Lung microvascular endothelial cell (primary cell): ENCODE data around the gene FIGNL2. TPM values are rescaled to one million over a fixed set of nuclear protein-coding genes. Genes with fewer than 3 reads are reported as not detected.
A peak's percentile ranks its signal among the peaks of the same experiment; 100 is the strongest.
"Not testable (repeated sequence)": the region's sequence is repeated elsewhere in the genome, so short reads cannot be mapped to it uniquely, and the experiment has no call there.

ENCODE experiments used
- DNase-seq, 2 donors: peaks; one replicate each; pipeline versions ENCODE4 v3.0.0 to v3.0.0-alpha.2; 2010; ENCODE audit warnings: low read depth in 2 of 2
- total RNA-seq: library from RNA; depleted of rRNA; stranded (reverse); fragments of >200 nt; gene quantifications from 2 replicates; pipeline ENCODE4 v1.2.1, GENCODE V29; 2014

FIGNL2 gene
- total RNA-seq, 1 donor from 2014 or later = 0.79 TPM

DNA sequence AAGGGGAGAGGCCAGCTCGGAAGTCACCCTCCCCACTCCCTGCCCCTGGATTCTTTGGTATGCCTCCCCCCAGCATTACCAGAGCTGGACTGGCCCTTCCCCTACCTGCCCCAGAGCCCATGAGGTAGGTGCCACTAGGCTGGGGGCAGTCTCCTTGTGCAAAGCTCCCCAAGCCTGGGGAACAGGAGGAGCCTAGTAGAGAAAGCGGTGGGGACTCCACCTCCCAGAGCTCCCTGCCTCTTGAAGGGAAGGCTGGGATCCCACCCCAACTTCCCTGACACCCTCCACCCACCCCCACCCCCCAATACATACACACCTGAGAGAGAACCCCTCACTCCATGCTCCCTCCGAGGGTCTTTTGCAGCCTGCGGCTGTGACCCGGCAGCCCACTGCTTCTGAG lies 30.4 kb downstream of the FIGNL2 start:
- DNase-seq = no peak

DNA sequence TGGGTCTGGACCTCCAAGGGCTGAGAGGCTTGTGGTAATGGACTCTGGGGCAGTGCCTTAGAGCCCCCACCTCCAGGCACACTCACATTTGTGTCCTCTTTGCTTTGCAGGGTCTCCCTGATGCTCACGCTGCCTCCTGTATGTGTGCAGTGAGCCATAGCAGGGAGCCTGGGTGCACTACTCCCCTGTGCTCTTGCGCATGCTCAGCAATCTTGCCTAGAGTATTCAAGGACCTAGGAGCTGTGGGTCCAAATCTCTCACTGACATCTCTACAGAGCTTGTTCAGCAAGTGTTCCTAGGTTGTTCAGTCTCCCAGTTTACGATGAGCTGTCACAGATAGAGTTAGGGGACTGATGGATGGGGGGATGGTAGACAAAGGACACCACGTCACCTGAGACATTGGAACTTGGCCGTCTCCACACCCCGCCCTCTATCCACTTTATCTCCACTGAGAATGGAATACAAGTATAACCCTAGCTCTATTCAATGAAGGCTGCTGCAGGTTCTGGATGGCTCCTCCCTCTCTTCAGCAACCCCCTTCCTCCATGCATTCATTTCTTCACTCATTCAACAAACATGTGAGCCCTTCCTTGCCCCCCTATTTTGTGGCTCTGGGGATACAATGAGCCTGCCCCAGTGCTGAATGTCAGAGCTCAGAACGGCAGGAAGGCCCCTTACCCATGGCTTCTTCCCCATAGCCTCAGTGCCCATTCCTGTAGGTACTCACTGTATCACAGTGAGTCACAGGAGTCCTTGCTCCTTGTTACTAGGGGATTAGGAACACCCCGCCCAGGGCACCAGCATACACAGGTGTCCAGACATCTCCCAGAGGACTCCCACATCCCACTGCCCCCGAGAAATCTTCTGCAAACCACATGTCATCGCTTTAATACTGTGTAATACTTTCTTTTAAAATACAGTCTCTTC lies 31.2 kb downstream of the FIGNL2 start:
- DNase-seq = no peak

DNA sequence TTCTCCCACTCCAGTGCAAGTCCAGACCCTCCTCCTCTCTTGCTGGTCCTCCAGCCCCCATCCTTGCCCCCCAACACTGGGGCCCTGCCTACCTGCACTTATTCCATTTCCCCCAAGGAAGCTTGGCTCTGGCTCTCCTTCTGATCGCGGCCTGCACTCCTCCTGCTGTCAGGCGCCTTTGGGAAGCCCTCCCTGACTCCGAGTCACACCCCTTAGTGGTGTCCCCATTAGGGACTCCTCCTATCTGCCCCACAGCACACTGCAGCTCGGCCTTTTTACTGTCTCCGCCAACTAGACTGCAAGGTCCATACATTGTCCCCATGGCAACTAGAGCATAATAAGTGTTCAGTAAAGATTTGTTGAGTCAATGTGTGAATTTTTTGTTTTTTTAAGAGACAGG lies 32.9 kb downstream of the FIGNL2 start:
- DNase-seq = no peak

DNA sequence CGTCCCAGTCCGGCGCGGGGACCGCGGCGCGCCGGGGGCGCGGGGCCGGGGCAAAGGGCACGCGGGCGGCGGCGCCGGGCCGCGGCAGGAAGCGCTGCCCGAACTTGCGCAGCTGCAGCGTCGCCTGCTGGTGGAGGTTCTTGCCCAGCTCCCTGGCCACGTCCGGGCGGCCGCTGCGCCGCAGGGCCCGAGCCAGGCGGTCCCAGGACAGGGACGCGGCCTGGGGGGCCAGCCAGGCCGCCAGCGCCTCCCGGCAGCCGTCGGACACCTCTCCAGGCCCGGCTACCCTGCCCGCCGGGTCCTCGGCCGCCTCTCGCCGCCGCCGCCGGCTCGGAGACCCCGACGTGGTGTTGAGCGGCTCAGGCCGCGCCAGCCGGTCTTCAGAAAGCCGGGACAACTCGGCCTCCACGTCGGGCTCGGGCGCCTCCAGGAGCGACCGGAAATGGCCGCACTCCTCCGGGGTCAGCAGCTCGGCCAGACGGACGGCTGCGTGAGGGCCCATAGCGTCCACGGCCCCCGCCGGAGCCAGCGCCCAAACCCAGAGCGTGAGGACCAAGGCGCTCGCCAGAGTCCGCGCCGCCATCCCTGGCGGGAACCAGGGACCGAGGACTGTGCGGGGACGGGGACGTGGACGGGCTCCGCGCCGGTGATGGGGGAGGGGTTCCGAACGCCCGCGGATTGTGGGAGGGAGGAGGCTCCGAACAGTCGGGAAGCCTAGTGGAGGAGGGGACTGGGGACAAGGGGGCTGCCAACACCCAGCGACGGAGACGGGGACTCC lies 34.0 kb downstream of the FIGNL2 start:
- peak; percentile 84 to 88 for DNase-seq

DNA sequence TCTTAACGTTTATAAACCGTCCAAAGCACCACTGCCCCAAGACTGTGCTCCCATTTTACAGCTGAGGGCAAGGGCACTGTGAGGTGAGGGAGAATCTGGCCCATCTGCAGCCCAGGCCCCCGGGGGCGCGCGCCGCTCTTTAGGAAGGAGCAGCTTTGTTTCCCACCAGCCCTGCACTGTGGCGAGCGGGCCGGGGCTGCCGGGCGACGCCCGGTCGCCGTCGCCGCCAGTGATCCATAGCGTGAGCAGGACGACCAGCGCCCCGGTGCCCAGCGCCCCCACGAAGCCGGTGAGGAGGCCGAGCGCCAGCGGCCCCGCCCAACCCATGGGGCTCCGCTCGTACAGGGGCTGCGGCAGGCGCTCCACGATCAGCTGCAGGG lies 34.6 kb downstream of the FIGNL2 start:
- no peak for DNase-seq

DNA sequence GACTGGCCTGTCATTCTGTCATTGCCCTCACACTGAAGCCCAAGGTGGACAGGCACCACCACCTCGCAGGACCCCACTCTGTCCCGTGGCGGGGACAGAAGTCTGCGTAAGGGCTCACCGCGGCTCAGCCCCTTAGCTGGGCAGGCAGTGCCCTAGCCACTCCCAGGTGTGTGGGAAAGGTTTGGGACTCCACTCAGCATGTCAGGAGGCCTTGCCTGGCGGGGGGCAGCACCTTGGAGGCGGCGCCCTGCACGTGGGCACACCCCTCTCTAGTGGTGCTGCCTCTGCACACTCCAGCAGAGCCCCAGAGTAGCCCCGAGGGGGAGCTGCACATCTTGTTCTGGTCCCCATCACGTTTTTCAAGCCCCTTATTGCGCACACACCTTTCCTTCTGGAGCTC lies 35.6 kb downstream of the FIGNL2 start:
- no peak for DNase-seq

DNA sequence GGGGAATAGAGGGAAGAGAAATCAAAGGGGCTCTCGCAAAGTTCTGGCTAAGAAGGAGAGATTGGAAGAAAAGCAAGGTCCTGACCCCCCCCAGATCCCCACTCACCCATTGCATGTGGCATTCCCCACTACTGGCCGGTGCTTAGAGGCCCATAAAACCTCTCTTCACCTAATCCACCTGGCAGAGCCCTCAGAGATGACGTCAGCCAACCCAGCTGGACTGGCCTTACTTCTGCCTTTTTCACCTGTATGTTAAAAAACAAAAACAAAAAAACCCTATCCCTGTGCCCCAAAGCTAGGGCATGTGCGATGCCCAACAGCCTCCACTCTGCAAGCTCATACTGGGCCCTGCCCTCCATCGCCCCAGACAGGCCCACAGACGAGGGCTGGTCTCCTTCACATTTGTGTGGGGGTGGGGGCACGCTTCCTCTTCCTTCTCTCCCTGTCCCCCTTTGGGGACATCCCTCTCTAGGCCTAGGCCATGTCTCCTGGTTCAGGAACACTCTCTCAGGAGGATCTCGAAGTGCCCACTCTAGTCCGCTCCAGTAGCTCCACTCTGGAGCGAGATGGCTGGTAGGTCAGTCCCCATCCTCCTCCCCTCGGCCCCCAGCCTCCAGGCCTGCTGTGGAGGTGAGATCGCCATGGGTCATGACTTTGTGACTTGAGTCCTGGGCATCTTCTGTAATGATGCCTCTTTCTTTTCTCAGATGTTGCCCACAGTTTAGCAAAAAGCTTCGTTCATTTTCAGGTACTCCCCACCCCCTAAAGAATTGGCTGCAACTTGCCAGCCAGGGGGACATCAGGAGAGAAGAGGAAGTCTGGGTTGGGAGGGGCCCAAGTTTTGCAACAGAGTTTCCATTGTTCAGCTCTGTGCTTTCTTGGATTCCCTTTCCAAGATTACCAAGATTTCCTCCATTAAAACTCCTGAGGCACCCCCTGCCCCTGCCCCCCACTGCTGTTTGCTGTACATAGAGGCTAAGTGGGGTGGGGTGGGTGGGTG lies 37.0 kb downstream of the FIGNL2 start:
- no peak for DNase-seq

DNA sequence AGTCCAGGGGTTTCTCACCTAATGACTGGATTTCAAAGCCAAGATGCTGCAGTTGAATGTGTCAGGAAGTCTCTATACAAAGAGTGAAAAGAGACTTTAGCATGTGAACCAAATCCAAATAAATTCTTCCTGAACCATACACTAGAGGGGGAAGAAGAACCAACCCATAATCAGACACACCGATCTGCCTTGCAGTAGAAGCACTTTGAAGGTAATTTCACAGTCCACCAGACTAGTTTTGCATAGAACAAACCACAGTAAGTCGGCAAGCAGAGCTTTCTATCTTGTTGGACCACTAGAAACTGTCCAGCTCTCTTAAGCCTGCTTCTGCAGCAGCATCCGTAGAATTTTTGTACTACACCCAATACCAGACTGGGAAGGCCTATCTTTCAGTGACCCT lies 39.3 kb downstream of the FIGNL2 start:
- DNase-seq = no peak

DNA sequence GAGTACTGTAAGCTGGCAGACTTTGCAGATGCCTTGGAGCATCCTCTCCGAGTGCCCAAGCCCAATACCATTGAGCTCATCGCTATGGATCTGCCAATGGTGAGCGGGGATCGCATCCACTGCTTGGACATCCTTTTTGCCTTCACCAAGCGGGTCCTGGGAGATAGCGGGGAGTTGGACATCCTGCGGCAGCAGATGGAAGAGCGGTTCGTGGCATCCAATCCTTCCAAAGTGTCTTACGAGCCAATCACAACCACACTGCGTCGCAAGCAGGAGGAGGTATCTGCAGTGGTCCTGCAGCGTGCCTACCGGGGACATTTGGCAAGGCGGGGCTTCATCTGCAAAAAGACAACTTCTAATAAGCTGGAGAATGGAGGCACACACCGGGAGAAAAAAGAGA lies 41.6 kb downstream of the FIGNL2 start:
- DNase-seq = no peak

DNA sequence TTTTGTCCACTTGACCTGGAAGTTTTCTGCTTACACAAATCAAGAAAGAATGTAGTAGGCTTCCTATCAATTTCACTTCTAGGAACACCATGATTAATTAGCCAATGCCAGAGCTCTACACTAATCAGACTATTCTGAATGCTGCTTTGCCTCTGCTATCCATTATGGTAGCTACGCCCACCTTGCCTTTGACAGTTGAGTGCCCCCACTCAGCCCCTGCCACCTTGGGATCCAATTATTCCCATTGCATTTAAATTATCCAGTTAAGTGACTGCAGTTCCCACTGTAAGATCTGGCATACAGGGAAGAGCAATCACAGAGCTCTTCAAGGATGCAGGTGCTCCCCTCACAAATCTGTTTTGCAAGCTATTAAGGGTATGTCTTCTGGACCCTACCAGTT lies 47.5 kb downstream of the FIGNL2 start:
- no peak for DNase-seq

DNA sequence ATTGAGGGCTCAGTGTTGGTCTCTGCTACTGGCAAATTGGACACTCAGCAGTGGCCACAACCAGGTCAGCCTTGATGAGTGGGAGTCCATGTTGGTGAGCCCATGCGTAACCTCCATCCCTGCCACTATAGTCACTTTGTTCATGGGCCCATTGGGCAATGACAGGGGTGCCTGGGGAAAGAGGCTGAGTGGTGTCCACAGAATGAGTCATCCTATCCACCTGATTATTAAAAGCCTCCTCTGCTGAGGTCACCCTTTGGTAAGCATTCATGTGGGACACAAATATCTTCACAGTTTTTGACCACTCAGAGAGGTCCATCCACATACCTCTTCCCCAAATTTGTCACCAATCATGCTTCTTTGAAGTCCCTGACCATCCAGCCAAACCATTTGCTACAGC lies 50.0 kb downstream of the FIGNL2 start:
- no peak for DNase-seq

DNA sequence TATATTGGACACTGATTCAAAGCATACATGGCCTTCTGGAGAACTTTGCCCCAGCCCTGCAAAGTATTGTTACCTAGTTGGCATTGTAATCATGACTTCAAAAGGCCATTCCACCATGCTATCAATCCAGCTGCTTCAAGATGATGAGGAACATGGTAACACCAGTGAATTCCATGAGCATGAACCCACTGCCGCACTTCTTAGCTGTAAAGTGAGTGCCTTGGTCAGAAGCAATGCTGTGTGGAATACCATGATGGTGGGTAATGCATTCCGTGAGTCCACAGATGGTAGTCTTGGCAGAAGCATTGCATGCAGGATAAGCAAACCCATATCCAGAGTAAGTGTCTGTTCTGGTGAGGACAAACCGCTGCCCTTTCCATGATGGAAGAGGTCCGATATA lies 50.5 kb downstream of the FIGNL2 start:
- DNase-seq = not testable (repeated sequence)

DNA sequence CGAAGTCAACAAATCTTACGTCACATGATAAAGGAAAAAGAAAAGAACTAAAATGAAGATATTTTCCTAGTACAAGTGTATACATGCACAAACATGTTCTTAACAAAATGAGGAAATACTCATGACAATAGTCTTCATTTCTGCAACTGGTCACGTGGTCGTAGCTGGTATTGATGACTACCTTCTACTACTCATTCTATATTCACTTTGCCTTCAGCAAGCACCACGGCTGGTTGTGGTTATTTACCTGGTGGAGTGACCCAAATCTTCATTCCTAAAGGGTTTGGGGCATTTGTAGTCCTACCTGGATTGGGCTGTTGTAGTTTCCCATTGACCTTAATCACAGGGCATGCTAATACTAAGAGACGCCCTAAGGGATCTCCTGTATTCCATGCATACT lies 51.2 kb downstream of the FIGNL2 start:
- no peak for DNase-seq

DNA sequence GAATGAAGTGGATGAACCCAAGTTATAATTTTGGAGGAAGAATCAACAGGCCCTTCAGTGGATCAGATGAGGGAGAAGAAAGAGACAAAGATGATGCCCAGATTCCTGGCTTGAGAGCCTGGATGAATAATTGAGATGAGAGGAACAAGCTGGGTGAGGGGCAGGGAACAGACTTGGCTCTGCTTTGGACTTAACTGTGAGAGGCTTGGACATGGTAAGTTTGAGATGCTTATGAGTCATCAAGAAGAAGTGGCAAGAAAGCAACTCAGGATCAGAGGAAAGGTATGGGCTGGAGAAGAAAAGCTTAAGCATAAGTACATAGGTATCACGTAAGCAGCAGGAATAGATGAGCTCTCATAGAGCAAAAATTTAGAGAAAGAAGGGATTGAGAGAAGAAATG lies 55.3 kb downstream of the FIGNL2 start:
- DNase-seq = no peak

DNA sequence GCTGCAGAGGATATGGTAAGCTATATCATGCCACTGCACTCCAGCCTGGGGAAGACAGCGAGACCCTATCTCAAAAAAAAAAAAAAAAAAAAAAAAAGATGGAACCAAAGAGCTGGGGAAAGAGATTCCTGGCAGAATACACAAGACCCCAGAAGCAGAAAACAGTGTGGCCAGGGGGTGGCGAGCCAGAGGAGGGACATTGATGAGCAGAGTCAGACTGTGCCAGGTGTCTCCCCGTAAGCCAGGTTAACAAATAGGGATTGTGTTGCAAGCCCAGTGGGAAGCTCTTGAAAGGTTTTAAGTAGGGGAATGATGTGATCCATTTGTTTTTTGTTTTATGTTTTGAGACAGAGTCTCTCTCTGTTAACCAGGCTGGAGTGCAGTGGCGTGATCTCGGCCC lies 56.1 kb downstream of the FIGNL2 start:
- no peak for DNase-seq

DNA sequence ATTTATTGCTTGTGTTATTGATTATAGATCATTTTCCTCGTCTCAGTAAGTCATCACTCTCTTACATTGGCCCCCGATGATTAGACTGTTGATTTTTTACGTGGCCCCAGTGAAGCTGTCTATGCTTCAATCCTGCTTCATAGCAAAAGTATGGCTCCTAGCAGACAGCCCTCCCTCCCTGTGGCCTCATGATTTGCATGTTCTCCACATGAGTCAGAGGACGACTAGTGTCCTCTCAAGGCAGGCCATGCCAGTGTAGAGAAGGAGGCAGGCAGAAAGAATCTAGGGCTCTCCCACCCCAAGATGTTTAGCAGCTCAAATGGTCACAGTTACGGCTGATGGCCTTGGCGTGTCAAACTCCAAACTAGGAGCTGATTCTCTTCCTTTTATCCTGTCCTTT lies 59.6 kb downstream of the FIGNL2 start:
- peak in 1 of 2 donors; percentile 17 for DNase-seq

DNA sequence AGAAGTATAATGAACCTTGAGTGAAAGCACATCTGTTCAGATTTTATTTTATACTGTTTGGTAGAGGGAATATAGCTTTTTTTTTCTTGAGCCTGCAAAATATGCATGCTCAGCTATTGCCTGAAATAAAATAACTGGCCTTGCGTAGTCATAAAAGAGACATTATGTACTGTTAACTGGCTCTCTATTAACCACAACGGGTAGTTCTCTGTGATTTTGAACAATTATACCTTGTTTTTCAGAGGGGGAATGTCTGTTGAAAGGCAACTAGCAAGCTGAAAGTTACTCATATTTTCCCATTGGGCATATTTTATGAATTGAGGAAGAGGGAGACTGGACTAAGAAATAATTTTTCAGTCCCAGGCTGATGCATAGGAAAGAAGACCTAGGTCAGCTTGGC lies 62.6 kb downstream of the FIGNL2 start:
- no peak for DNase-seq

DNA sequence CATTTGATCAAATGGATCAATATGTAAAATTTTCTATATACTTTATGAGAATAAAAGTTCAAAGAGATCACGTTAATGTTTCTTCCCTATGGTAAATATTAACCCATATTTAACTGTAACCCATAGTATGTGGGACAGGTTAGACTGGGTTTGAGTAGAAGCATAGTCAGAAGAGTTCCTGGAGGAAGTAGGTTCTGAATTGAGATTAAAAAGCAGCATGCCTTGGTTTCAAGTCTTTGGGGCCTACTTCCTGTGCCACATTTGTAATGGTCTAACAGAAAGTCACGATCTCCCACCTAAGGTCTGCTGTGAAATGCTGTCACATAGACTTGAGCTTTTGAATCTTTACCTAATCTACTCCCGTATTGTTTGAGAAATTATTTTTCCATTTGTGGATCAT lies 63.8 kb downstream of the FIGNL2 start:
- no peak for DNase-seq

DNA sequence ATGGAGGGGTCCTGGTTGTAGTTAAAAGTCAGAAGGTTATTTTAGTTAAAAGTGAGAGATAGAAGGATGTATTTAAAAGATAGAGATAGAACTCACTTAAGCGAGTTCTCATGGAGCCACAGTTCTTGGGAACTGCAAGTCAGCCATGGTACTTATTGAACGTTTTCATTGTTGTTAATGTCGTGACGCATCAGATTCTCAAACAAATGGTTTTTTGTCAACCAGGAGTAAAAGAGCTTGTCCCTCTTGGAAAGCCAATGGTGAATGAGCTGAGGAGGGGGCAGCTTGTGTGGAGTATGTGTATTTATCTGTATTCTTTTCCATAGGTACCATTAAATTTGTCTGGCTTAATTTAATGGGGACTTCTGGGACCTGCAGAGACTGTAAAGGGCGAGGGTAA lies 68.6 kb downstream of the FIGNL2 start:
- DNase-seq = no peak

DNA sequence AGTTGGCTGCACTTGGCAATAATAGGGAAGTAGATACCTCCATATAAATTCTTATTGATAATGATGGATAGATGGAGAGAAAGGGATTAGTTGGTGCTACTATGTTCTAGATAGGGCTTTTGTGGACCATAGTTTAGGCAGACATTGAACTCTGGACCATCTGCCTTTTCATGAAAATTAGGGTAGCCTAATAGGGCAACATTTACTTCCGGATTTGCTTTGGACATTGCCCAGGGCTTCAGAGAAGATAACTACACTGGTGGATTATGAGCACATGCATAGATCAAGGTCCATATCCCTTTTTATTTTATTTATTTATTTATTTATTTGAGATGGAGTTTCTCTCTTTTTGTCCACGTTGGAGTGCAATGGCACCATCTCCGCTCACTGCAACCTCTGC lies 70.5 kb downstream of the FIGNL2 start:
- no peak for DNase-seq

DNA sequence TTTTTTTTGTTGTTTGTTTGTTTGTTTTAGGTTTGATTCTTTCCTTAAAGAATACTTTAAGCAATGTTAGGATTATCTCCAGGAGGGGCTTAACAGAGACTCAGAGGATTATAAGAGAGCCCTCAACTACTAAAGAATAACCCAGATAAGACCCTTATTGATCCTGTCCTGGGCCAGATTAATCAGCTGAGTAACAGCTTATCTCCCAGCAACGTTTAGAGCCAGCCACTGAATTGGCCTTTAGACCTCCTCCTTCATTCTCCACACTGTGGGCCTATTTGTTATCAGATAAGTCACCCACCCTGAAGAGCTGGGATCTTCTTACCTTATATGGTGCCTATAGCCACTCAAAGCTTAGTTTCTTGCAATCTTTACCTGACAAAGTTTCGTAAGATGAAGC lies 71.1 kb downstream of the FIGNL2 start:
- no peak for DNase-seq

DNA sequence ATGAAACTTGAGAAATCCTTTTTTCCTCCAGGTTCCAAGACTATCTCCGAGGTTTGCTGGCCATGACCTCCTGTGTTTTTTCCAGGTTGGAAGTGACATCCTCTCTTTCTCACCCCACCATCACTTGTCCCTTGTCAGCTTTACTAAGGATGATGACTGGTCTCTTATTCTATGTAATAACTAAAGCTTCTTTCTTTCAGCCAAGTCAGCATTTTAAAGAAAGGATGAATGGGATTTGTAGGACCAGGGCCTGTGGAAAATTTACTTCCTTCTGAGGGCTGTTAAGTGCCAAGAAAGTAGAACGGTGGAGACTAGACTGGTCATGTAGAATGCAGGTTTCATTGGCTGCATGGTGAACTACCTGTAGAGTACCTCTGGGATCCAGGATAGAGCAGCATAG lies 73.6 kb downstream of the FIGNL2 start:
- DNase-seq = no peak
